Stimulated activated CD4-positive, alpha-beta T cell treated with anti-CD3 and anti-CD28 coated beads, Interleukin-2, amount 100 ng/mL, for 48 hours (primary cell): ENCODE measurements around the gene NPM3.

Experiments used
- DNase-seq, 2 donors: peaks; one replicate each; pipeline ENCODE4 v3.0.0-alpha.2; 2020

Gene NPM3

GRCh38 chr10:101749047-101750016 lies 33.9 kb downstream of the NPM3 start:
- no peak for DNase-seq

- DNase-seq = no peak
Observed at GRCh38 chr10:101748496-101748895, 34.8 kb downstream of the NPM3 start.

- DNase-seq = no peak
Observed at GRCh38 chr10:101745074-101745696, 38.1 kb downstream of the NPM3 start.

GRCh38 chr10:101744267-101744666 lies 39.0 kb downstream of the NPM3 start:
- DNase-seq = no peak

- no peak for DNase-seq
Observed at GRCh38 chr10:101741938-101742337, 41.3 kb downstream of the NPM3 start.

GRCh38 chr10:101736666-101737065 lies 46.6 kb downstream of the NPM3 start:
- no peak for DNase-seq

GRCh38 chr10:101732096-101732495 lies 51.1 kb downstream of the NPM3 start:
- DNase-seq = no peak
